Adrenal gland (tissue), 5 donors: ENCODE results near the gene MAML3.

Experiments used
- CTCF ChIP-seq, 6 experiments: fragments of 450-650 bp in 4 of 6; fragments of 200-600 bp in 2 of 6; sonication (generic) in 1 of 6; IDR thresholded peaks; 1 replicate in 5 of 6; 2 replicates in 1 of 6; pipeline versions ENCODE4 v1.5.1 to v1.8.0; 2016 to 2021; ENCODE audit warnings: antibody characterized with exemption in 6 of 6, mild to moderate bottlenecking in 2 of 6, moderate library complexity in 1 of 6
- POLR2A ChIP-seq, 2 donors: fragments of 450-650 bp; IDR thresholded peaks; one replicate each; pipeline ENCODE4 v1.6.1; 2017; ENCODE audit warnings: antibody characterized with exemption in 2 of 2, mild to moderate bottlenecking in 2 of 2, moderate library complexity in 1 of 2
- donor health status: DM: no; HTN: no; CAD: no.

DNA sequence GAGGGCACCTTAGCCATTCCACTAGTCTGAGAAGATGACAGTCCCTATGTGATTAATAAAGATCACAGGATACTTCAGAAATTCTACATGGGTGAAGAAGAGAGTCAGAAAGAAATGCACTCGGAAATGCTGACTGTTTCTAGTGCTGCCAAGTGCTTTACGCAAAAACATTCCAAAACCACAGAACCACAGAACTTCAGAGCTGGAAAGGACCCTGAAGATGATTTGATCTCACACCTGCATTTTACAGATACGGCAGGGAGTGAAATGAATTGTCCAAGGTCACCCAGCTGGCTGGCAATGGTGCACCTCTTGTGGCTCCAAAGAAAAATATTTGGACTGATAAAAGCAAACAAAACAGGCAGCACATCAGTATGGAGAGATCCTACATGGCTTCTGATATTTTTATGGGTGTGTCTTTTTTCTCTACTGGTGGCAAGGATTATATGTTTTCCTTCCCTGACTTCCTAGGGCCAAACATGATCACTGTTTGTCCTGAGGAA is 115.9 kb downstream of the MAML3 start:
- no peak for TF ChIP-seq CTCF (IDR thresholded peaks at IDR 0.05)
- TF ChIP-seq POLR2A (IDR thresholded peaks at IDR 0.05): no peak
